ENCODE measurements around the gene LRCH2. TPM values are rescaled to one million over a fixed set of nuclear protein-coding genes. Genes with fewer than 3 reads are reported as not detected.

Gene LRCH2
- total and polyA plus RNA-seq, 2 of the 13 experiments (the other 11 are each of a cell fraction or from before 2014, with no cell fraction given) = not detected

DNA sequence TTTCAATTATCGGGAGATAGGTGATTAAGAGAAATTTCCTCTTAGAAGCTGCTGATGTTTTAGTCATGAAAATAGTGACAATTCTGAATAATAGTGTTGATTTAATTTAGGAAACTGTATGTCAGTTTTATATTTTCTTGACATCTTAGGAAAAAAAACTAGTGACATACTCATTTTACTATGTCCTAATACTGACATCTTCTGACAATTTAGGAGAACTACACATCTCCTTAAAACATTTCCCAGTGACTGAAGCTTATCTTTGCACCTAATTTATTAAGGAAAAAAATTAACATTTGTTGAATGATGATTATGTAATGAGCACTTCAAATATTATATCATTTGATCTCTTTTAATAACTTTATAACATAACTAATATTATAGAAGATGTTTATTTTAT, 86.7 kb downstream of the LRCH2 start:
- no peak for ATAC-seq
- in situ Hi-C loops (cut with HindIII; ENCODE audit: extremely low pct_ligation_motif_present, low pct_unique_long_range_greater_than_20kb) (no loop called here), intact Hi-C loops (cut with micrococcal nuclease; ENCODE audit: unreplicated experiment) (no loop called here)
- Histone ChIP-seq H3K79me2 (ENCODE audit: insufficient read depth, low read length) (no peaks in the 10 kb centered on the region), H3K36me3 (replicated peaks in 1 of 2; ENCODE audit: control insufficient read depth in 1 of 2, insufficient read depth in 2 of 2, low read length in 2 of 2) (no peaks in the 10 kb centered on the region), H3K4me1 (ENCODE audit: insufficient read depth, low read length) (no peaks in the 10 kb centered on the region), H3K9ac (ENCODE audit: insufficient read depth, low read depth, low read length) (no peak overlapping the region), H4K20me1 (ENCODE audit: insufficient read depth, low read length) (no peaks in the 10 kb centered on the region), H3K4me3 (replicated peaks in 1 of 3; ENCODE audit: insufficient read depth in 1 of 3, low read depth in 2 of 3, low read length in 3 of 3) (no peak overlapping the region), H2AFZ (ENCODE audit: low read length) (no peak overlapping the region), H3K27ac (ENCODE audit: extremely low read length, insufficient read depth, low read length) (no peak overlapping the region), H3K27me3 (ENCODE audit: control insufficient read depth in 1 of 2, insufficient read depth in 2 of 2, low read length in 2 of 2) (no peaks in the 10 kb centered on the region), H3K9me3 (ENCODE audit: low read length) (no peaks in the 10 kb centered on the region), H3K4me2 (ENCODE audit: low read depth, low read length) (no peak overlapping the region)
- TF ChIP-seq FIP1L1 (IDR thresholded peaks at IDR 0.05; ENCODE audit: borderline replicate concordance, insufficient read depth, low read depth, low read length) (no peak), ZNF788 (CRISPR knock-in tag; IDR thresholded peaks at IDR 0.05; ENCODE audit: borderline replicate concordance) (no peak), FOXK2 (IDR thresholded peaks at IDR 0.05) (no peak), HOXA3 (CRISPR knock-in tag; IDR thresholded peaks at IDR 0.05) (no peak), TBL1XR1 (IDR thresholded peaks at IDR 0.05; ENCODE audit: borderline replicate concordance, low read length, partially characterized antibody) (no peak)
- TF ChIP-seq, protein P1, sequence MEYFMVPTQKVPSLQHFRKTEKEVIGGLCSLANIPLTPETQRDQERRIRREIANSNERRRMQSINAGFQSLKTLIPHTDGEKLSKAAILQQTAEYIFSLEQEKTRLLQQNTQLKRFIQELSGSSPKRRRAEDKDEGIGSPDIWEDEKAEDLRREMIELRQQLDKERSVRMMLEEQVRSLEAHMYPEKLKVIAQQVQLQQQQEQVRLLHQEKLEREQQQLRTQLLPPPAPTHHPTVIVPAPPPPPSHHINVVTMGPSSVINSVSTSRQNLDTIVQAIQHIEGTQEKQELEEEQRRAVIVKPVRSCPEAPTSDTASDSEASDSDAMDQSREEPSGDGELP (IDR thresholded peaks at IDR 0.05; ENCODE audit: borderline replicate concordance, low read depth) = no peak
- TF ChIP-seq, protein P2, sequence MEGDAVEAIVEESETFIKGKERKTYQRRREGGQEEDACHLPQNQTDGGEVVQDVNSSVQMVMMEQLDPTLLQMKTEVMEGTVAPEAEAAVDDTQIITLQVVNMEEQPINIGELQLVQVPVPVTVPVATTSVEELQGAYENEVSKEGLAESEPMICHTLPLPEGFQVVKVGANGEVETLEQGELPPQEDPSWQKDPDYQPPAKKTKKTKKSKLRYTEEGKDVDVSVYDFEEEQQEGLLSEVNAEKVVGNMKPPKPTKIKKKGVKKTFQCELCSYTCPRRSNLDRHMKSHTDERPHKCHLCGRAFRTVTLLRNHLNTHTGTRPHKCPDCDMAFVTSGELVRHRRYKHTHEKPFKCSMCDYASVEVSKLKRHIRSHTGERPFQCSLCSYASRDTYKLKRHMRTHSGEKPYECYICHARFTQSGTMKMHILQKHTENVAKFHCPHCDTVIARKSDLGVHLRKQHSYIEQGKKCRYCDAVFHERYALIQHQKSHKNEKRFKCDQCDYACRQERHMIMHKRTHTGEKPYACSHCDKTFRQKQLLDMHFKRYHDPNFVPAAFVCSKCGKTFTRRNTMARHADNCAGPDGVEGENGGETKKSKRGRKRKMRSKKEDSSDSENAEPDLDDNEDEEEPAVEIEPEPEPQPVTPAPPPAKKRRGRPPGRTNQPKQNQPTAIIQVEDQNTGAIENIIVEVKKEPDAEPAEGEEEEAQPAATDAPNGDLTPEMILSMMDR (CRISPR knock-in tag; IDR thresholded peaks at IDR 0.05) = peak; percentile 21
- no TSS peak for BruUV-seq (replicated peaks)
- no peak for DNase-seq (ENCODE audit: low spot score)
- ChIA-PET POLR2A (no interaction called here), CTCF (ENCODE audit: low intra/inter-chr PET ratio, low total read pairs) (no interaction called here)
- FAIRE-seq = no peak
- WGBS (ENCODE audit: low lambda C conversion rate) = 0% methylated on average over 1 of the region's 1 CpG

All from HepG2 (cell line).